H7 (cell line): ENCODE measurements around the gene ERG. TPM values are rescaled to one million over a fixed set of nuclear protein-coding genes. Genes with fewer than 3 reads are reported as not detected.

ENCODE experiments used
- DNase-seq: peaks from one replicate; pipeline ENCODE4 v3.0.0; 2012
- H3K27me3 ChIP-seq: 2 replicates; pipeline ENCODE4 v1.6.0; 2011; ENCODE audit warnings: mild to moderate bottlenecking, low read length; ENCODE audit not compliant: control insufficient read depth, insufficient read depth
- H3K36me3 ChIP-seq: replicated peaks from 2 replicates; pipeline ENCODE4 v1.5.1; 2011; ENCODE audit warnings: low read length; ENCODE audit not compliant: control insufficient read depth, insufficient read depth
- H3K4me3 ChIP-seq: 2 replicates; pipeline ENCODE4 v1.5.1; 2011; ENCODE audit warnings: low read depth, mild to moderate bottlenecking, control low read depth, low read length, moderate library complexity; ENCODE audit not compliant: insufficient read depth
- total RNA-seq: library from RNA; depleted of rRNA; stranded (reverse); fragments of >200 nt; shearing (Covaris generic); gene quantifications from 2 replicates; pipeline ENCODE4 v1.2.3, GENCODE V29; 2014

ERG gene
- total RNA-seq, 1 experiment from 2014 or later: 1.5 TPM

DNA sequence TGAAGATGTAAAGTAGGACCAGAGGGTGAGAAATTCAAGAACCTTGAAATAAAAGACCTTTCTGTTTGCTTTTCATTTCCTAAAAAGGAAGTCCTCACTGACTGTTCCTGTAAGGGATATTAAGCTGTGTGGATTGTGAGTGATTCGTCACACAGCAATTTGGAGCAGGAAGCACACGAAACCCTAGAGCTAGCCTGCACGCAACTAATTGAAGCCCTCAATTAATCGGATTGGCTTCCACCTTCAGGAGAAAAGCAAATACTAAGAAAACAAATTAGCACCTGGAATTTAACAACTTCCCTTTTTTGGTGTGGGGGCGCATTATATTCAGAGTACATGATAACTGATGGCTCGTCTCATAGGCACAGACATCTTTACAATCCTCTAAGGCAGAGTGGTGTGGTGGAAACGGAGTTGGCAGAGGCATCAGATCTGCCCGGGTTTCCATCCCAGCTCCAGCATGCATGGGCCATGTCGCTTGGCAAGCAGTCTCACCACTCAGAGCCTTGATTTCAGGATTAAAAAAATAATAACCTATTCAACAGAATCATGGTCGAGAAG is 146.2 kb downstream of the ERG start:
- Histone ChIP-seq H3K4me3 (no peak overlapping the region), H3K27me3 (peaks cover 2% of the 10 kb centered on the region; the same call in 1 of the 2 replicates), H3K36me3 (no peaks in the 10 kb centered on the region)
- peak; percentile 36 for DNase-seq

DNA sequence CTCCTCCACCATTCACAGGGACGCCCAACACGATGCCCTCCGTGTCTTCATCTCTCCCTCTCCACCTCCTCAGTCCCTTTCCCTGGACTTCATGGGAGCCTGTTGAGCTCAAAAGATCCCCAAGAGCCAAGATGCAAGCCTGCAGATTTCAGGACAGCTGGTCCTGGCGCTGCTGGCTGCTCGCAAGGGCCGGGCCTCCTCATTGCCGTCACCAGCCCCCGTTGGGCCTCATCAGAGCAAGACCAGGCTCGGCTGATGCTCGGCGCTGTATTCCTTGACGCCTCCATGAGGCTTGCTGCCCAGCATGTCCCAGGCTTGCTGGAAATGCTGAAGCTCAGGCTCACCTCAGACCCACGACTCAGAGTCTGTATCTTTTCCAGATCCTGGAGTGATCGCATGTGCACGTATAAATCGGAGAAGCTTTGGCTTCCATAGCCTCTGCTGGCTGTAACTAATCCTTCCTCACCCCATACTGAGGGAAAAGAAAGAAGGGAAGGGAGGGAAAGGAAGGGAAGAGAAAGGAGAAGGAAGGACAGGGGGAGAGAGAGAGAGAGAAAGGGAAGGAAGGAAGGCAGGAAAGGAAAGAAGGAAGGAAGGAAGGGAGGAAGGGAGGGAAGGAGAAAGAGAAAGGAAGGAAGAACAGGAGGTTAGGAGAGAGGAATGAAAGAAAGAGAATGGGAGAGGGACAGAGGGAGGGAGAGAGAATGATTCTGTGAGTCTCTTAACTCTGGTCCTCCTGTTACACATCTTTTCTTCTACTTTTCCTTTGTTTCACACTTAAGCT is 146.9 kb downstream of the ERG start:
- H3K4me3 ChIP-seq: no peak overlapping the region
- peaks cover 2% of the 10 kb centered on the region; the same call in 1 of the 2 replicates for H3K27me3 ChIP-seq
- H3K36me3 ChIP-seq: no peaks in the 10 kb centered on the region
- DNase-seq: peak; percentile 21

DNA sequence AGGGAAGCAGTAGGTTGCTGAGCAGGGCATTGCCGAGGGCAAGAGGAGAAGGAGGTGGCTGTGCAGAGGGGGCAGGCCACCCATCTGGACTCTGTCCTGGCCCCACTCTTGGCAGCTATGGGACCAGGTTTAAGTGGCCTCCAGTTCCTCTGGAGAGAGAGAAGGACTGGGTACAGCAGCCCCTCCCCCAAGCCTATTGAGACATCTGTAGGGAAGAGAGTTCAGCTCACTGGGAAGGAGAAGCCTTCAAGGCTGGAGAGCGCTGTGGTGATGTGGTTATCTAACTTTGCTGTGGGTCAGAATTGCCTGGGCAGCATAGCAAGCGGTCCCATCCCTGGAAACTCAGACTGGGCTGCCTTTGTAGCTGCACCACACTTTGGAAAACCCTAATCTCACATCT is 147.6 kb downstream of the ERG start:
- Histone ChIP-seq H3K4me3 (no peak overlapping the region), H3K27me3 (peaks cover 2% of the 10 kb centered on the region; the same call in 1 of the 2 replicates), H3K36me3 (no peaks in the 10 kb centered on the region)
- DNase-seq: no peak

DNA sequence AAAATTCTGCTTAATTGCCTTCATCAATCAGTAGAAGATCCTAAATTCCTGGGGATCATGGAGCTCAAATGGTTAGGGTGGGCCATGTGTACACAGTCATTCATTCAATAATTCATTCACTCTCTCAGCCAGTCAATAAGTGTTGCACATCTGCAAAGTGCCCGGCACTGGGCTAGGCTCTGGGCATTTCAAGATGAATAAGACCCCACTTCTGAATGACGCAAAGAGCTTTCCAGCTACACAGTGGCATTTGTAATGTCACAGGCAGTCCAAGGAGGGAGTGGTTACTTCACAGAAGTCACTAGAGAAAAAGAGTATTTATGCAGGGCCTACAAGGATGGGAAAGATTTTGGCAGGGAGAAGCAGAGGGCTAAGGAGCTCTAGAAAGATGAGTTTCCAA is 148.3 kb downstream of the ERG start:
- H3K27me3 ChIP-seq: no peaks in the 10 kb centered on the region; the same call in 1 of the 2 replicates
- no peak for DNase-seq
- H3K4me3 ChIP-seq: no peak overlapping the region
- no peaks in the 10 kb centered on the region for H3K36me3 ChIP-seq

- Histone ChIP-seq H3K27me3 (no peaks in the 10 kb centered on the region; the same call in 1 of the 2 replicates), H3K4me3 (no peak overlapping the region)
- DNase-seq: no peak
These were observed 149.0 kb downstream of the ERG start for GRCh38 chr21:38349111-38349746.

GRCh38 chr21:38346286-38346685 is 152.0 kb downstream of the ERG start:
- DNase-seq: no peak
- Histone ChIP-seq H3K4me3 (no peak overlapping the region), H3K36me3 (no peaks in the 10 kb centered on the region), H3K27me3 (no peaks in the 10 kb centered on the region; the same call in 1 of the 2 replicates)

More at GRCh38 chr21:38349111-38349746, 149.0 kb downstream of the ERG start:
- no peaks in the 10 kb centered on the region for H3K36me3 ChIP-seq

DNA sequence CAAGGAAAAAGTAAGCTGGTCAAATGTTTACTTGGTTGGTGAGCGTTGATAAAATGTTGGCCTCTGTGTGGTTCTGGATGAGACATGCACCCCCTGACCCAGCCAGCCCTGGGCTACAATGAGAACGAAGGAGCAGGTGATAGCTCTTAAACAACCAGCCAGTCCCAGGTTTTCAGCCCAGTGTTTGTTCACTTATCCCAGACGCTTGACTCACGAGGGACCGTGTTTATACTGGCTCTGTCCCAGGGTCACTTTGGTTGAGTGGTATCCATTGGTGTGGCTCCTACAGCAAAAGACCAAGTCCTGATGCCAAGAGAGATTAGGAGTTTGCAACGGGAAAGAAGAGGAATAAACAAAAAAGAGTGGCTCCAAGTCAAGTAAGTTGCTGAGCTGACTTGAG is 154.6 kb downstream of the ERG start:
- Histone ChIP-seq H3K27me3 (no peaks in the 10 kb centered on the region; the same call in 1 of the 2 replicates), H3K4me3 (no peak overlapping the region), H3K36me3 (no peaks in the 10 kb centered on the region)
- no peak for DNase-seq

DNA sequence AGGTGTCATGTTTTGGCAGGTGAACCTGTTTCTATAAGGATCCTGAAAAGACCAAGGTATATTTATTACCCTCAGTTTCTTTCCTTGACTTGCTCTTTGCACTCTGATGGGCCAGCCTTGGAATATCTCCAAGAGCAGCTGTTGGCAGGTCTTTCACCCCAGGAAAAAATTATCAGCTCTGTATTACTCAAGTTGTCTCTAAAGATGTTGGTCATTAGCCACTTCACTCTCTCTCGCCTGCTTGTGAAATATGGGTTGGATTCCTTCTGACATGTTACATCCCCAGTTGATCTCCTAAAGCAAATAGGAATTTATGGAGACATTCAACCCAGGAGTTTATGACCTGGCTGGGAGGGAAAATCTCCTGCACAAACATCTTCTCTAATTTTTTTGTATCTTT is 155.5 kb downstream of the ERG start:
- Histone ChIP-seq H3K36me3 (no peaks in the 10 kb centered on the region), H3K27me3 (no peaks in the 10 kb centered on the region; the same call in 1 of the 2 replicates), H3K4me3 (no peak overlapping the region)
- no peak for DNase-seq

DNA sequence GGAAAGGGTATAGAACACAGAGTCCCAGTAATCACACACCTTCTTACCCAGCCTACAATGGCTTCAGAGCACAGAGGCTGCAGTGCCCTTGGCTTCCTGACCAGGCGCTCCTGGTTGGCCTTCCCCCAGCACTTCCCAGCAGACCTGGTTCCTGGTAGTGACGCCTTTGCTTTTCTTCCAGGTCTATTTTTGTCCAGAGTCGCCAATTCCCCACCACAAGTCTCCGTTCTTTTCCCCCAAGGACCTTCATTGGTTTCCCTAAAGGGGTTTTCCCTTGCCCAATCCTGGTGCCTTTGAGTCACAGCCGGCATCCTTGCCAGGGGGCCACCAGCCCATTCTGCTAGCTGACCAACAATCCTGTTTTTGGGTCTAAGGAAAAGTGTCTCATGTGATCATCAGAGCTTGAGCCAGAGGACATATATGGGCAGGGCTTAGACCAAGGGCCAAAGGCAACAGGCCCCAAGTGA is 156.7 kb downstream of the ERG start:
- DNase-seq: no peak
- no peaks in the 10 kb centered on the region; the same call in 1 of the 2 replicates for H3K27me3 ChIP-seq
- no peak overlapping the region for H3K4me3 ChIP-seq
- no peaks in the 10 kb centered on the region for H3K36me3 ChIP-seq

GRCh38 chr21:38340131-38340530 is 158.1 kb downstream of the ERG start:
- Histone ChIP-seq H3K4me3 (no peak overlapping the region), H3K36me3 (no peaks in the 10 kb centered on the region), H3K27me3 (no peaks in the 10 kb centered on the region)
- no peak for DNase-seq

DNA sequence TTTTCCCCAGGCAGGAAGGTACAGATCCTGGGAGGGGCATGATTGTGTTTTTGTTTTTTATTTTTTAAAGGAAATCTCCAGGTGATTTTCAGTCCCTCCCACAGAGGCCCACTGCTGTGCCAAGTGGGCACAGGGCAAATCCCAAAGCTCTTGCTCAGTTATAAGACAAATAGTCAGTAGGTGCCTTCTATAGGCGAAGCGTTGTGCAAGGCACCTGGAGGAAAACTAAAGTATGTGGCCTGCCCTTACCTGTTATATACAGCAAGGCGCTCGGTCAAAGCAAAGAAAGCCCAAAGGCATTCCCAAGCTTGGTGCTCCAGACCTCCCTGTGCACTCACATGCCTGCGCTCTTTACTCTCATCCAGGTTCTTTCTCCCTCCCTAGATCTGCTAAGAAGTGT is 160.5 kb downstream of the ERG start:
- Histone ChIP-seq H3K36me3 (no peaks in the 10 kb centered on the region), H3K27me3 (no peaks in the 10 kb centered on the region), H3K4me3 (no peak overlapping the region)
- DNase-seq: no peak

- DNase-seq: no peak
- Histone ChIP-seq H3K27me3 (no peaks in the 10 kb centered on the region), H3K36me3 (no peaks in the 10 kb centered on the region), H3K4me3 (no peak overlapping the region)
These were observed 163.4 kb downstream of the ERG start for GRCh38 chr21:38334866-38335265.

DNA sequence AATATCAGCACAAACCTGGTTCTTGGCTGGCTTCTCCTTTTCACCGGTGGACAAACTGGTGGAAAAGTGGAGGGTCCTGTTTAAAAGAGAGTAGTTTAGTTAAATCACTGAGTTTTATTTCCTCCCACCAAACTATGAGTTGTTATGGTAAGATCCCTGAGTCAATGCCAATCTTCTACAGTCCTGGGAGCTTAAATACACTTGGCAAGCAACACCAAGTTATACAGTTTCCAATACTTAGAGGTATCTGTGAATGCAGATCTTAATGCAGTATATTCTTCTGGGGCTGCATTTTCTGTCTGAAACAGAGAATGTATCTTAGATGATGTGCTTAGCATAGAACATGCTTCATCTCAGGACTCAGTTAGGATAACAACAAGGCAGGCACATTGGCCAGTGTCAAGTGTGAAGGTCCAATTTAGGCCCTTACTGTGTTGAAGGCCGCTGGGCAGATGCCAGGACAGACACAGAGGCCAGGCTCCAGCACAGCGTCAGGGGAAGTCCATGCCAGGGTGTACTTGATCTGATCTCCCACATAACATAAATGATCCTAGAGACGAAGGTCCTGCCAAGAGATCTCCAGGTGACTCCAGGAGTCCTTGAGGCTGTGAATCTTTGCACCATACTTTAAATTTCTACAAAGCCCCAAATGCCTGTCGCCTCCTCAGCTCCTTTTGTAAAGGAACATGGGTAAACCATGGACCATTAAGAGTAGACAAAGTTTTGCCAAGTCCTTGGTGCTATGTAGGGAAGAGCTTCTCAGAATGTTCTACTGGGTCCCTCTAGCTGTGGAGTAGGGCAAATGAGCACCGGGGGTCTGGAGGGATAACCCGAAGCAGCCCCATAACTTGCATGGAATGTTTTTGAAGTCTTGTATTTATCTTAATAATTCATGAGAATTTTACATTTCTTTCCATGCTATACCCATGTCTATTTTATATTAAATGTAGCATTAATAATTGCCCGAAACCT is 164.7 kb downstream of the ERG start:
- DNase-seq: peak; percentile 59
- no peaks in the 10 kb centered on the region for H3K27me3 ChIP-seq
- H3K4me3 ChIP-seq: no peak overlapping the region

DNA sequence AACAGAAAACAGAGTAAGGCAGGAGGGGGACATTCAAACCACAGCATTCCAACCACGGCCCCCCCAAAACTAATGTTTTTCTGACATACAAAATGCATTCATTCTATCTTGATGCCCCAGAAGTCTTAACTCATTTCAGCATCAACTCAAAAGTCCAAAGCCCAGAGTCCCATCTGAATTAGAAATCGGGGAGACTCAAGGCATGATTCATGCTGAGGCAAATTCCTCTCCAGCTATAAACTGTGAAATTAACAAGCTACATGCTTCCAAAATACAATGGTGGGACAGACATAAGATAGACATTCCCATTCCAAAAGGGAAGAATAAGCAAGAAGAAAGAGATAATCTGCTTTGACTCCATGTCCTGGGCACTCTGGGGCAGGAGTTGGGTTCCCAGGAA is 167.6 kb downstream of the ERG start:
- Histone ChIP-seq H3K4me3 (no peak overlapping the region), H3K36me3 (no peaks in the 10 kb centered on the region), H3K27me3 (no peaks in the 10 kb centered on the region)
- DNase-seq: no peak

More for the DNA sequence above, 164.7 kb downstream of the ERG start:
- H3K36me3 ChIP-seq: no peaks in the 10 kb centered on the region
